Neural cell (in vitro differentiated cells): Measurements from ENCODE around the gene HSPA1A.

Source experiments
- CTCF ChIP-seq: fragments of 450-650 bp; IDR thresholded peaks from 2 replicates; pipeline ENCODE4 v1.5.1; 2014; ENCODE audit warnings: antibody characterized with exemption, mild to moderate bottlenecking, moderate library complexity; ENCODE audit not compliant: poor library complexity, severe bottlenecking
- EP300 ChIP-seq: fragments of 450-650 bp; conservative IDR thresholded peaks from 2 replicates; pipeline ENCODE4 v1.6.1; 2014; ENCODE audit warnings: antibody characterized with exemption, mild to moderate bottlenecking, moderate library complexity; ENCODE audit not compliant: poor library complexity, severe bottlenecking
- EZH2 ChIP-seq: fragments of 200-600, 300-800 bp; shearing (Covaris generic), sonication (generic); IDR thresholded peaks from 2 replicates; pipeline ENCODE4 v1.6.1; 2014; ENCODE audit warnings: antibody characterized with exemption, low read length, borderline replicate concordance, mild to moderate bottlenecking; ENCODE audit not compliant: insufficient read depth, poor library complexity, severe bottlenecking
- POLR2AphosphoS5 ChIP-seq: IDR thresholded peaks from 2 replicates; pipeline ENCODE4 v1.6.1; 2012
- SMC3 ChIP-seq: fragments of 450-650 bp; conservative IDR thresholded peaks from 2 replicates; pipeline ENCODE4 v1.6.1; 2014; ENCODE audit warnings: antibody characterized with exemption, mild to moderate bottlenecking, moderate library complexity; ENCODE audit not compliant: poor library complexity

GRCh38 chr6:31862344-31863235, 47.2 kb downstream of the HSPA1A start, which contains the start of gene NEU1:
- no peak for TF ChIP-seq CTCF
- no peak for TF ChIP-seq EZH2
- peak; percentile 98 for TF ChIP-seq POLR2AphosphoS5
- peak; percentile 46 for TF ChIP-seq EP300
- TF ChIP-seq SMC3 = peak; percentile 58
